Measurements from ENCODE around the gene MOB3B. TPM values are rescaled to one million over a fixed set of nuclear protein-coding genes. Genes with fewer than 3 reads are reported as not detected.

The MOB3B gene
- total and polyA plus RNA-seq, 2 of the 13 experiments (the other 11 are each of a cell fraction or from before 2014, with no cell fraction given), result 0.03 to 0.09 TPM

- FAIRE-seq, result no peak
- no TSS peak for BruUV-seq (replicated peaks)
- Histone ChIP-seq H3K4me1 (ENCODE audit: insufficient read depth, low read length) (no peaks in the 10 kb centered on the region), H3K9me3 (ENCODE audit: low read length) (no peaks in the 10 kb centered on the region), H3K4me3 (replicated peaks in 1 of 3; ENCODE audit: insufficient read depth in 1 of 3, low read depth in 2 of 3, low read length in 3 of 3) (no peak overlapping the region), H3K27me3 (ENCODE audit: control insufficient read depth in 1 of 2, insufficient read depth in 2 of 2, low read length in 2 of 2) (0 out of 5 replicates have a peak, but pooled peaks cover 2 to 5% of the 10 kb centered on the region in 2 experiments), H3K4me2 (ENCODE audit: low read depth, low read length) (no peak overlapping the region), H3K79me2 (ENCODE audit: insufficient read depth, low read length) (no peaks in the 10 kb centered on the region), H3K27ac (ENCODE audit: extremely low read length, insufficient read depth, low read length) (no peak overlapping the region), H2AFZ (ENCODE audit: low read length) (no peak overlapping the region), H3K36me3 (replicated peaks in 1 of 2; ENCODE audit: control insufficient read depth in 1 of 2, insufficient read depth in 2 of 2, low read length in 2 of 2) (no peaks in the 10 kb centered on the region), H4K20me1 (ENCODE audit: insufficient read depth, low read length) (no peaks in the 10 kb centered on the region), H3K9ac (ENCODE audit: insufficient read depth, low read depth, low read length) (no peak overlapping the region)
- POLR2A ChIA-PET, result no interaction called here
- intact Hi-C loops (cut with micrococcal nuclease; ENCODE audit: unreplicated experiment) (no loop called here), in situ Hi-C loops (cut with HindIII; ENCODE audit: extremely low pct_ligation_motif_present, low pct_unique_long_range_greater_than_20kb) (no loop called here)
- TF ChIP-seq ETV6 (CRISPR knock-in tag; conservative IDR thresholded peaks at IDR 0.05), result no peak
- no peak for TF ChIP-seq BORCS8-MEF2B (CRISPR knock-in tag; IDR thresholded peaks at IDR 0.05)
- no peak for TF ChIP-seq XBP1 (CRISPR knock-in tag; IDR thresholded peaks at IDR 0.05)
- TF ChIP-seq ZNF605 (CRISPR knock-in tag; IDR thresholded peaks at IDR 0.05), result no peak
- TF ChIP-seq ZNF225 (CRISPR knock-in tag; IDR thresholded peaks at IDR 0.05), result no peak
- TF ChIP-seq MZF1 (CRISPR knock-in tag; IDR thresholded peaks at IDR 0.05; ENCODE audit: borderline replicate concordance), result no peak
- TF ChIP-seq ZNF530 (CRISPR knock-in tag; IDR thresholded peaks at IDR 0.05; ENCODE audit: low read depth), result no peak
- no peak for TF ChIP-seq ZNF574 (CRISPR knock-in tag; IDR thresholded peaks at IDR 0.05)
- no peak for TF ChIP-seq ARID4A (CRISPR knock-in tag; IDR thresholded peaks at IDR 0.05; ENCODE audit: borderline replicate concordance)
- no peak for TF ChIP-seq ZNF383 (CRISPR knock-in tag; IDR thresholded peaks at IDR 0.05; ENCODE audit: borderline replicate concordance)
- TF ChIP-seq ZGPAT (CRISPR knock-in tag; IDR thresholded peaks at IDR 0.05), result no peak
- TF ChIP-seq HMG20B (CRISPR knock-in tag; conservative IDR thresholded peaks at IDR 0.05), result no peak
- no peak for TF ChIP-seq PHF20 (CRISPR knock-in tag; IDR thresholded peaks at IDR 0.05)
- TF ChIP-seq SMC3 (IDR thresholded peaks at IDR 0.05; ENCODE audit: low read length), result no peak
- no peak for TF ChIP-seq ZNF230 (CRISPR knock-in tag; IDR thresholded peaks at IDR 0.05)
- TF ChIP-seq TRIM24 (CRISPR knock-in tag; IDR thresholded peaks at IDR 0.05), result no peak
- DNase-seq (ENCODE audit: low spot score), result no peak
- WGBS (ENCODE audit: low lambda C conversion rate), result 5% methylated on average over 3 of the region's 3 CpGs
- CTCF ChIA-PET (ENCODE audit: low intra/inter-chr PET ratio, low total read pairs), result no interaction called here
- ATAC-seq, result no peak
Observed at GRCh38 chr9:27412081-27412480, 117.5 kb downstream of the MOB3B start.

Measured in HepG2 (cell line).